HPDE6-E6E7 (cell line): ENCODE results near the gene WDR38.
A peak's percentile ranks its signal among the peaks of the same experiment; 100 is the strongest.

Source experiments
- DNase-seq: peaks from one replicate; pipeline ENCODE4 v3.0.0; 2011; ENCODE audit warnings: missing footprints; ENCODE audit errors: extremely low spot score

WDR38 gene, protein sequence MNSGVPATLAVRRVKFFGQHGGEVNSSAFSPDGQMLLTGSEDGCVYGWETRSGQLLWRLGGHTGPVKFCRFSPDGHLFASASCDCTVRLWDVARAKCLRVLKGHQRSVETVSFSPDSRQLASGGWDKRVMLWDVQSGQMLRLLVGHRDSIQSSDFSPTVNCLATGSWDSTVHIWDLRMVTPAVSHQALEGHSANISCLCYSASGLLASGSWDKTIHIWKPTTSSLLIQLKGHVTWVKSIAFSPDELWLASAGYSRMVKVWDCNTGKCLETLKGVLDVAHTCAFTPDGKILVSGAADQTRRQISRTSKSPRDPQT

DNA sequence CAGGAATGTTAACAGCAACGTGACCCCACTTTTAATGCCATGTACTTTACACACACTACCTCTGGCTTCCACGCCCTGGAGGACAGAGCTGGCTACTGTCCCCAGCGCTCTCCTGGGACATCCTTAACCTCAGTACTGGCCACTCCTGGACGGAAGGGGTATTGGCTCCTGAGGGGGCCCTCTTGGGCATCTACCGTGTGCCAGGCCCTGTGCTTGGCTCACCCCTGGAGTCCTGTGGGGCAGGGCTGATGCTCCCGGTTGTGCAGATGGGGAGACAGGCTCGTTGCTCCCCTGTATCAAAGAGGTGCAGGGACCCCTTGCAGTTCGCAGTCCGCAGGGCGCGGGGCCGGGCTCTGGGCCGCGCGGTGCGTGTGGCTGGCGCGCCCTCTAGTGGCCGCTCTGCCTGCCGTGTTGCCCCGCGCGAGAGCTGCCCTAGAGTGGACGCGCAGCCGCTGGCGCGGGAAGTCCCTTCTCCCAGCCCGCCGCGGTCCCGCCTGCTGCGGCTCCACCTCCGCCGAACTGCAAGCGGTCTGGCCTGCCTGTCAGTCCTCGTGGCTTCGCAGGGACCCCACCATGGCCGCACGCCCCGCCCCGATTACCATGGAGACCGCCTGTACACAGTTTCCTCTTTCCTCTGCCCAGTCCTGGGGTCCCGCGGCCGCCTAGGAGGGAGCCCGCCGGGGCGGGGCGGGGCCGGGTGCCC lies at the start of gene WDR38:
Gene WDR38, plus strand, starts transcription at position 632 of the 703 bp plus-strand sequence. CDS start 72 bp downstream, outside the sequence.
- DNase-seq: no peak

DNA sequence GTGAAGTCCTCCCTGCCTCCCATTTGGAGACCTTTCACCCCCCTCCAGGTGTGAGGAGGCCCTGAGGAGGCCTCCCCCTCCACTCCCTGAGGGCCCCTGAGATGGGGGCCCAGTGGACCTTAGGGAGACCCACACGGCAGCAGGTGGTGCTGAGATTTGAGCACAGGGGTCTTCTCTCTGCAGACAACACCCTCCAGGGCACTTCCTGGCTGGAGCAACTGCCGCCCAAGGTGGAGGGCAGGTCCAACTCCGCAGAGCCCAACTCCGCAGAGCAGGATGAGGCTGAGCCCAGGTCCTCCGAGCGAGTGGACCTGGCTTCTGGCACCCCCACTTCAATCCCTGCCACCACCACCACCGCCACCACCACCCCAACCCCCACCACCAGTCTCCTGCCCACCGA lies 49.3 kb upstream of the WDR38 start:
- no peak for DNase-seq

DNA sequence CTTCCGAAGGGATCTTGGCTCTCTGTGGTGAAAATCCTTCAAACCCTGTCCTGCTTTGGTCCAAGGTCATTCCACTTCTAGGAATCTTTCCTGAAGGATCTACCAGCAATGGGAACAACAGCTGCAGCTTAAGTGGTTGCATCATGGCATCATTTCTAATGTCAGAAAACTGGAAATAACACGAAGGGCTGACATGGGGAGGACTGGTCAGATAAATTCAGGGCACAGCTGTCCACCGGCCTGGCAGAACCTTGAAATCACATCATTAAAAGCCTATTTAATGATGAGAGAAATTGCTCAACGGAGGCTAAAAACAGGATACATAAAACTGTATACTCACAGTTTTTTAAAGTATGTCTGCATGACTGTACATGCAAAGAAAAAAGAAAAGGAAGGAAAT lies 48.1 kb upstream of the WDR38 start:
- no peak for DNase-seq

DNA sequence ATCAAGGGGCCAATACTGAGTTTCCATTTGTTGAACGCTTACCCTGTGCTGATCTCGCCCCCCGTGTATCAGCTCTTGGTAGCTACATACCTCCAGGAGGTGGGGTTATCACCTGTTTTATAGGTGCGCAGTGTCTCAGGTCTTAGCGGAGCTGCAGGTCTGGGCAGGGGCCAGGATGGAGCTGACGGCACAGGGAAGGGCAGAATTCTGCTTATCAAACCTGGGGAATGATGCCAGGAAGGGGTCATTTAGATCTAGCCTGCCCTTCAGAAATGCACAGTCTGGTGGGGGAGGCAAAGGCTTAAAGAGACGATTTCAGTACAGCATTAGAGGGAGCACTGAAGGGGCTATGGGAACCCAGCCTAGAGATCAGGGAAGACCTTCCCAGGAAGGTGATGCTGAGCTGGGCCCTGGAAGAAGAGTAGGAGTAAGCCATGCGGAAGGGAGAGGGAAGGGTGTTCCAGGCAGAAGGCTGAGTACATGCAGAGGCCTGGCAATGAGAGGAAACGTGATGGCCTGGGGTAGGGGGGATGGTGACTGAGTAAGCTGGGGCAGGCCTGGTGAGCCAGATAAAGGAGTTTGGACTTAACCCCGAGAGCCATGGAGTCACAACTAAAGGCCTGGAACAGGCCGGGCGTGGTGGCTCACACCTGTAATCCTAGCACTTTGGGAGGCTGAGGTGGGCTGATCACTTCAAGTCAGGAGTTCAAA lies 44.9 kb upstream of the WDR38 start:
- no peak for DNase-seq

DNA sequence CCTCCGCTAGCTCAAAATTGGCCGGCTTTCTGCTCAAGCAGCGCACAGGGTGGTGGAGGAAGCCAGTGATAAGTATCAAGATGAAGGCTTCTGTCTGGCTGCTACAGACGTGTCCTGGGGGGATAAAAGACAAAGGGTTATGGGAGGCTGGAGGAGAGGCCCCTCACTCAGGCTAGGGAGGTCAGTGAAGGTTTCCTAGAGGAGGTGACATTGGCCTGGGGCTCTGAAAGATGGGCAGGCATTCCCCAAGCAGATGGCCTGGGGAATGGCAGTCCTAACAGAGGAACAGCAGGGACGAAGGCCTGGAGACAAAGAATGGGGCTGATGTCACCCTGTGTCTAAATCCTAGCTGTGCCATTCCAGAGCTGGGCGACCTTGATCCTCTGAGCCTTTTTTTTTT lies 44.0 kb upstream of the WDR38 start:
- no peak for DNase-seq

DNA sequence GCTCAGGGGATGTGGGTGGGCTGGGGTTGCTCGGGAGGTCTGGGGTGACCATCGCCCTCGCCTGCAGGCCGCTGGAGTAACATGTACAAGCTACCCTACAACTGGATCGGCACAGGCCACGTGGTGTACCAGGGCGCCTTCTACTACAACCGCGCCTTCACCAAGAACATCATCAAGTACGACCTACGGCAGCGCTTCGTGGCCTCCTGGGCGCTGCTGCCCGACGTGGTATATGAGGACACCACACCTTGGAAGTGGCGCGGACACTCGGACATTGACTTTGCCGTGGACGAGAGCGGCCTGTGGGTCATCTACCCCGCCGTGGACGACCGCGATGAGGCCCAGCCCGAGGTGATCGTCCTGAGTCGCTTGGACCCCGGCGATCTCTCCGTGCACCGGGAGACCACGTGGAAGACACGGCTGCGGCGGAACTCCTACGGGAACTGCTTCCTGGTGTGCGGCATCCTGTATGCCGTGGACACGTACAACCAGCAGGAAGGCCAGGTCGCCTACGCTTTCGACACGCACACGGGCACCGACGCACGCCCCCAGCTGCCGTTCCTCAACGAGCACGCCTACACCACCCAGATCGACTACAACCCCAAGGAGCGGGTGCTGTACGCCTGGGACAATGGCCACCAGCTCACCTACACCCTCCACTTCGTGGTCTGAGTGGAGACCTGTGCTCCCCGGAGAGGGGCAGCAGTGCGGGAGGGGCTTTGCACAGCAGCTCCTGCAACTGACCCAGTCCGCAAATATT lies 43.3 kb upstream of the WDR38 start:
- no peak for DNase-seq

DNA sequence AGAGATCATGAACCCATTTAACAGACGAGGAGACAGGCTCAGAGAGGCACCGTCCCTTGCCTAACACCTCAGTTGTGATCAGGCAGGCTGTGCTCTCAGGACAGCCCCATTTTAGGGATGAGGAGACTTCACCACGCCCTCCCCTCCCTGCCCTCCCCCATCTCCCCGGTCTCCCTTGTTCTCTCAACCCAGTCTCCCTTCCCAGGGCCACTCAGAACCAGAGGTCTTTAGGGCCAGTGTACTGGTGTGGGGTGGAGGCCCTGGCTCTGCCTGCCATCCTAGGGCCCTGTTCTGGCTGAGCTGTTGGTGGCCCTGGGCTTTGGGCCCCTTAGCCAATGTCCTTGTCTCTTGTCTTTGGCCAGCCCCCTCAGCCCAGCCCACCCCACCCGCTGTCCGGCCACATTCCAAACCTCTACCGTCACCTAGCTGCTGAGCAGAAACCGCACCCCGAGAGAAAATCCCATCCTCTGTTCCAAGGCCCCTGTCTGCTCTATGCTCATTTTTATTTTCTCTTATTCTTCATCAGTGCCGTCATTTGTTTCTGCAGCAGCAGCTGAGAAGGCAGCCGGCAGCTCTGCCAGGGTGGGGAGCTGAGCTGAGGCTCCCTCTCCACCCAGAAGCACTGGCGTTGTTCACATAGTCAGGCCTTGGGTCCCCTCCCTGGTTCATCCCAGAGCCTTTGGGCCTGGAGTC lies 42.5 kb upstream of the WDR38 start:
- DNase-seq: peak; percentile 87

DNA sequence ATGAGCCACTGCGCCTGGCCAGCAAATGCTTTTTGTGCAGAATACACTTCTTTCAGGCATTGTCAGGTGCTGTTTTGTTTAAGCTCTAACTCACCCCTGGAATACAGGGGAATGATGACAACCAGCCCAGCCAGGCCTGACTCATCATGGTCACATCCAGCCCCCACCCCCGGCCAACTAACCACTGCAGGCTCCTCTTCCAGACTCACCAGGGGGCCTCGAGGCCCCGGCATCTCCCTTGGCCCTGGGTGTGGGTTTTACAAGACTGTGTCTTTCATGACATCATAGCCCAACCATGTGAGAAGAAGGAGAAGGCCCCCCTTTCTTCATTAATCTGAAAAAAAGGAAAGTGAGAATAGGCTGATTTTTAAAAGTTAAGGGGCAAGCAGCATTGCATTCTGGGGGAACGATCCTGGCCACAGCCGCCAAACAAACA lies 40.8 kb upstream of the WDR38 start:
- DNase-seq: peak; percentile 90

DNA sequence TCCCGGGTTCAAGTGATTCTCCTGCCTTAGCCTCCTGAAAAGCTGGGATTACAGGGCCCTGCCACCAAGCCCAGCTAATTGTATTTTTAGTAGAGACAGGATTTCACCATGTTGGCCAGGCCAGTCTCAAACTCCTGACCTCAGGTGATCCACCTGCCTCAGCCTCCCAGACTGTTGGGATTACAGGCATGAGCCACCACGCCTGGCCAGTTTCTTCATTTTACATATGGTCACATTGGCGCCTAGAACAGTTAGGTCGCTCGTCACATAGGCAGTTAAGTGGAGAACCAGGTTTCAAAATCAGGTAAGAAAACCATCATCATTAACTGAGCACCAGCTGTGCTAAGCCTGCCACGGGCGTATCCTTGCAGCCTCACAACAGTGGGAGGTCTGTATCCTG lies 40.2 kb upstream of the WDR38 start:
- DNase-seq: no peak

DNA sequence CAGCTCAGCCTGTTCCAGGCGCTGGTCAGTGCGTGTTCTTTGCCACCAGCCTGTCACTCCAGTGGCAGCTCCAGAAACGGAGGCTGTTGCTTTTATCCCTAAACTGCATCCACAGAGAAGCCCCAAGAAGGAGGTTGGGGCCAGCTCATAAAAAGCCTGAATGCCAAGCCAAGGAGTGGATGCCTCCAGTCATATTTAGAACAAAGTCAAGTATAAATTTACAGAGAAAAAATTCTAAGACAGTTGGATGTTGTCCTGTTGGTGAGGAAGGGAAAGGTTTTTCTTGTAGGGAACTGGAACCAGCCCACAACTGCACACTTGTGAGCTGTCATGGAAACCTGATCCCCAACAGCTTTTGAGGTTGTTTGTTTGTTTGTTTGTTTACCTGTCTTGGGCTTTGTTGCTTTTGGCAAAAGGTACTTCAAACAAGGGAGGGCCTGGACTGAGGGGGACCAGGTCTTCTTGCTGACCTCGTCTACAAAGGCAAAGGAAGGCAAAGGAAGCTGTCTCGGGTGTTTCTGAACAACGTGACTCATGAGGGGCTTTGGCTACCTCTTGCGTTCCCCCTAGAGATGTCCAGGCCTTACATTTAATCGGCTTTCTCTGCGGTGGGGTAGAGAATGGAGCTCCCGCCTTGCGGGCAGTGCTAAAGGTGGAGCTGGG lies 39.6 kb upstream of the WDR38 start:
- DNase-seq: no peak

DNA sequence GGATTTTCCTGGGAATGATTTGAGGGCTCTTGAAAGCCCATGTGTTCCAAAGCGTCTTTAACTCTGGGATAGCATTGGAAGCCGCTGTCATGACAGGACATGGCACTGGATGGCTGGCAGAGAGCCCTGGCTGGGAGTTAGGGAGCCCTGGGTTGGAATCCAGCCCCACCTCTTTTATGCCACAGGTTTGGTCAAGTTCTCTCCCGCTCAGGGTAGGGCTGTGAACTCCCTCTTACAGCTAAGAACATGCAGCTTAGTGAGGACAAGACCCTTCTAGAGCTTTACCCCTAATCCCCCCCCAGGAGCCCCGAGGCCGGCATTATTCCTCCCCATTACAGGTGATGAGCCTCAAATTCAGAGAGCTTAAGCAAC lies 39.1 kb upstream of the WDR38 start:
- no peak for DNase-seq

DNA sequence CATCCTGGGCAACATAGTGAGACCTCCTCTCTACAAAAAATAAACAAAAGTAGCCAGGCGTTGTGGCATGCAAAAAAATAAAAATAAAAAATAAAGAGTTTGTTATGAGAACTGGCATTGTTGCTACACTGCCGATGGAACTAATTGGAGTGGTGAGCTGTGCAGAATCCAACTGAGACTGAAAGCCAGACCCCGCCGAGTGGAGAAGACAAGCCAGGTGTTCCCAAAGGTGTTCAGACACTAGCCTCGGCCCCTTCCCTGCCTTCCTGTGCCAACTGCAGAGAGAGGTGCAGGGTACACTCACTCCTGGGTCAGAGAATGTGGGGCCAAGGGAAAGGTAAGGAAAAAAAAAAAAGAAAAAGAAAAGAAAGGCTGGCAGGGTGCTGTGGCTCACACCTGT lies 37.7 kb upstream of the WDR38 start:
- DNase-seq: no peak

DNA sequence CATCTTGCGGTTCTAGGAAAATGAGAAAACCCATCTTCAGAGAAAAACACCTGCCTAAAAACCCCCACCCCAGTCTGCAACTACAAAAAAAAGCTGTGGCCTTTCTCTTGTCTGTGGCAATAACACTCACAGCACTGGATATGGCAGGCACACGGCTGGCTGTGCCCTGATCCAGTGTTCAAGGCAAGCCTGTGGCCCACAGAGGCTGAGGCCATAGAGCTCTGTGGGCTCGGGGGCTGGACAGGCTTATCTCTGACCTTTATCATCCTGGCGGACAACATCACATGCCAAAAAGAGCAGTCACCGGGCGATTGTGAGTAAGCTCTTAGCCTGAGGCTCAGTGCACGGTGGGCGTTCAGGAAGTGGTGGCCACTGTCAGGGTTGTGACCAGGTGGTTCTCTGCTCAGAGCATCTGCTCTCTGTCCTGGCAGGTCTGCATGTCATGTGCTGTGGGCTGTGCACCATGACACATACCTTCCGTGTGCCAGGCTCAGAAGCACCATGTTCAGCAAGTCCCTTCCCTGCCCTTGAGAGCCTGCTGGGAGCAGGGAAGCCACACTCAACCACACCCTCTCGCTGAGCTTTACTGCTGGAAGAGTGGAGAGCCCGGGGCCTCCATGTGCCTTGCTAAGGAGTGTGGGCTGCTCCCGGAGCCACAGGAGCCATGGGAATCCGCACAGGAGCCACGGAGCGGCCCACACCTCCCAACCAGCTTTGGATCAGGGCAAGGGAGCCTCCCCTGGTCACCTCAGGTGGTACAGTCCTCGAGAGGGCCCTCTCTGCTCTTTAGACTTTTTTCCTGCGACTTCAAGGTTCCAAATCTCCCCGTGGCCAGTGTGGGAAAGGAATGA lies 34.6 kb upstream of the WDR38 start:
- peak; percentile 67 for DNase-seq

DNA sequence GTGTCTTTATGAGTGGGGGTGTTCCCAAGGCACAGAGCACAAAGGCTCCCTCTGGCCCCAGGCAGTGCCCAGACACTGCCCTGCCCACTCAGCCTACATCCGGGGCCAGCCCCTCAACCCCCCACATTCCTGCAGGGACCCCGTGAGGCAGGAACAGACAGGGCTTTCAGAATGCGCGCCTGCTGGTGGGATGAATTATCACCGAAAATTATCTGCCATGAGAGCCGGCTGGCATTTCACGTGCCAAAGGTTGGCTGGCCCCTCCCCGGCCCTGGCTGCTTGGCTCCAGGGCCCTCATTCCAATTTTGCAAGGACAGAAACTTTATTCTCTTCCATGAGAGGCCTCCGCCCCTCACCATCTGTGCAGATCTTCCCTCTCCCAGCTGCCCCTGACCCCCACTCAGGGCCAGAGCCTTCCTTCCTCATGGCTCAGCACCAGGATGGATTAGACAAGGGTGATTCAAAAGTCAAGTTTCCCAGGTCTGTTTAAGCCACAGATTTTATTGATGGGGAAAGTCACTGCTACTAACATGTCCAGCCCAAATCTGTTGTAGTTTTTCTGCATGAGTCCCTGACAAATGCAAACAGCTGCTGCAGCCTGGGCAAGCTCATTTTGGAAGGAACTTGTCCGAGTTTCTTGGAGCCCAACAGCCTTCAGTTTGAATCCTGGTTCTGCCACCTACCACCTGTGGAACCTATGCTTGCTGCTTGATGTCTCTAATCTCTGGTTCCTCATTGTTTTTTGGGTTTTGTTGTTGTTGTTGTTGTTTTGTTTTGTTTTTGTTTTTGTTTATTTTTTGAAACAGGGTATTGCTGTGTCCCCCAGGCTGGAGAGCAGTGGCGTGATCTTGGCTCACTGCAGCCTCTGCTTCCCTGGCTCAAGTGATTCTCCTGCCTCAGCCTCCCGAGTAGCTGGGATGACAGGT lies 32.3 kb upstream of the WDR38 start:
- no peak for DNase-seq

DNA sequence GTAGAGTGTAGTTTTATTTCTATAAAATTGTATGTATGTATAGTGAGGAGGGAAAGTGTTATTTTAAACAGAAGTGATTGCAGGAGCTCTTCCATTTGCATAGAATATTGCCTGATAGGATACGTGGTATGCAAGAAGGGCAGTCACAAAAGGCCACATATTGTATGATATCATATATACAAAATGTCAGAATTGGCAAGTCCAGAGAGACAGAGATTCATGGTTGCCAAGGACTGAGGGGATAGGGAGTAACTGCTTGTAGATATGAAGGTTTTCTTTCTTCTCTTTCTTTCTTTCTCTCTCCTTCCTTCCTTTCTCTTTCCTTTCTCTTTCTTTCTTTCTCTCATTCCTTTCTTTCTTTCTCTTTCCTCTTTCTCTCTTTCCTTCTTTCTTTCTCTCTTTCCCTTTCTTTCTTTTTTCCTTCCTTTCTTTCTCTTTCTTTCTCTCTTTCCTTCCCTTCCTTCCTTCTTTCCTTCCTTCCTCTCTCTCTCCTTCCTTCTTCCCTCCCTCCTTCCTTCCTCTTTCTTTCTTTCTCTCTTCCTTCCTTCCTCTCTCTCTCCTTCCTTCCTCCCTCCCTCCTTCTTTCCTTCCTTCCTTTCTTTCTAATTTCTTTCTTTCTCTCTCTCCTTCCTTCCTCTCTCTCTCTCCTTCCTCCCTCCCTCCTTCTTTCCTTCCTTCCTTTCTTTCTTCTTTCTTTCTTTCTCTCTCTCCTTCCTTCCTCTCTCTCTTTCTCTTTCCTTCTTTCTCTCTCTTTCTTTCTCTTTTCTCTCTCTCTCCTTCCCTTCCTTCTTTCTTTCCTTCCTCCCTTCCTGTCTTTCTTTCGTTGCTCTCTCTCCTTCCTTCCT lies 24.5 kb upstream of the WDR38 start:
- no peak for DNase-seq

DNA sequence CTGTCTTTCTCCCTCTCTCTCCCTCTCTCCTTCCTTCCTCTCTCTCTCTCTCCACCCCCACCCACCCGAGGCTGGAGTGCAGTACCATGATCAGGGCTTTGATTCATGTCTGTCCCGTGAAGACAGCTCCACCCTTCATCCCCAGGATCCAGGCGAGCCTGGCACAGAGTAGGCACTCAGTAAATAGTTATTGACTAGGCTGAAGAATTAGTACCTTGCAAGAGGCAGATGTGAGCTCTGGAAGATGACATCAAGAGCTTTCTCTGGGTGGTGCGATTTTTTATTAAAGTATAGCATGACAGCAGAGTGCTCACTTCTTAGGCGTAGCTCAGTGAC lies 24.0 kb upstream of the WDR38 start:
- no peak for DNase-seq

DNA sequence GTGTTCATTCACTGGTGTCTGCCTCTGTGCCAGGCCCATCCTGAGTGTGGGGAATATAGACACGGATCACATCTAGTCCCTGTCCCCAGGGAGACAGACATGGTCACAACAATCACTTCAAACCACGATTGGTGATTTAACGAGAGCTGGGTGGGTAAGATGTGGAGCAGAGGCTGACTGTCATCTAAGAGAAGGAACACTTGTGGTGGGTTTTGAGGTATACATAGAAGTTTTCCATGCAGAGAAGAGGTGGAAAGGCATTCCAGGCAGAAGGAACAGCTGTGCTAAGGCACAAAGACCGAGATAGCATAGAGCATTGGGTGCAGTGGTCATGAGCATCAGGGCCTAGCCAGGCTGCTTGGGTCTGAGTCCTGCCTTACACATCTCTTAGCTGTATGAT lies 22.7 kb upstream of the WDR38 start:
- no peak for DNase-seq
